ENCODE results near the gene ZXDA. TPM values are rescaled to one million over a fixed set of nuclear protein-coding genes. Genes with fewer than 3 reads are reported as not detected.

ZXDA gene
- total and polyA plus RNA-seq, 4 donors: 0.50 to 6.2 (median 3.8) TPM

DNA sequence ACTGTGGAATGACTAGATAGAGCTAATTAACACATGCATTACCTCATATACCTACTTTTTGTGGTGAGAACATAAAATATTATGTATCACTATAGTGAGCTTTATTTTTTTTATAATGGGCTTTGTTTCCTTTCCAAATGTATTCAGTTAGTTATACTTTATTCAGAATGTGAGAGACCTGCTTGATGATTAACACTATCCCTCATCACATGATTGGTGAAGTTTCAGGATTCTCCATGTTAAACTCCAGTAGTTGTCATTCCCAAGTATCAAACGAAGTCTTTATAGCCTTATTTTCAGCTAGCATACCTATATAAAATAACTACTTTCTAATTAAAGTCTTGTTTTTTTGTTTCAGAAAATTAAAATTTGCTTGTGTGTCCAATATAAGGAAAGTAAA is 8.8 kb downstream of the ZXDA start:
- DNase-seq (no peak), ATAC-seq (ENCODE audit: low FRiP score) (no peak)
- H3K36me3 ChIP-seq (ENCODE audit: control insufficient read depth in 1 of 2, insufficient read depth in 2 of 2, low read length in 1 of 2): no peaks in the 10 kb centered on the region
- no peaks in the 10 kb centered on the region for H3K4me1 ChIP-seq (ENCODE audit: control insufficient read depth in 1 of 2, insufficient read depth in 2 of 2, low read length in 2 of 2)
- no peak overlapping the region for H3K4me3 ChIP-seq (ENCODE audit: low read length in 2 of 2)
- WGBS, 2 donors: 70 to 94% methylated on average over 1 of the region's 1 CpG
- no peaks in the 10 kb centered on the region for H3K9me3 ChIP-seq (ENCODE audit: control insufficient read depth, low read length)
- intact Hi-C loops (cut with DNase I): loop anchor here in 1 of 2 donors (10.0 kb wide), 1 partner anchor 307 kb away; the partner anchor contains the start of gene ZXDB
- no peaks in the 10 kb centered on the region for H3K27me3 ChIP-seq (ENCODE audit: control insufficient read depth in 1 of 2, insufficient read depth in 2 of 2, low read length in 1 of 2)
- H3K27ac ChIP-seq (ENCODE audit: low read depth in 1 of 2, low read length in 2 of 2): no peak overlapping the region

DNA sequence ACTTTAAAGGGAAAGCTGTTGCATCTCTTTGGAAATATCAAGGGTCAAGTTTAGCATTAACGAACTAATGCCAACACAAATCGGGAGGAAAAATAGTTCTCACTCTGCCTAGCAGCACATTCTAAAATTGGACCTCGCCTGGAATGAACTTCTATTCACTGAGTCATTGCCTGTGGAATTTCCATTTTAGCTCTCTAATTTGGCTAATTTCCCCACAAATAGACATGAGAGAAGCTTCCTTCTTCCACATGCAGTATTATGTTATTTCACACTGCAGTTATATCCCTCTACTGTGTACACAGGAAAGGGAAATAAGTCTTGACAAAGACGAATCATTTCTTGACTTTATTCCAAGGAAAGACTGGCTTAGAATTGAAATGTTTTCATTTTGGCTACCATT is 9.3 kb downstream of the ZXDA start:
- Histone ChIP-seq H3K4me3 (ENCODE audit: low read length in 2 of 2) (no peak overlapping the region), H3K9me3 (ENCODE audit: control insufficient read depth, low read length) (no peaks in the 10 kb centered on the region), H3K27me3 (ENCODE audit: control insufficient read depth in 1 of 2, insufficient read depth in 2 of 2, low read length in 1 of 2) (no peaks in the 10 kb centered on the region), H3K4me1 (ENCODE audit: control insufficient read depth in 1 of 2, insufficient read depth in 2 of 2, low read length in 2 of 2) (no peaks in the 10 kb centered on the region), H3K27ac (ENCODE audit: low read depth in 1 of 2, low read length in 2 of 2) (no peak overlapping the region), H3K36me3 (ENCODE audit: control insufficient read depth in 1 of 2, insufficient read depth in 2 of 2, low read length in 1 of 2) (no peaks in the 10 kb centered on the region)
- intact Hi-C loops (cut with DNase I): loop anchor here in 1 of 2 donors (10.0 kb wide), 1 partner anchor 306 kb away; the partner anchor contains the start of gene ZXDB
- DNase-seq (no peak), ATAC-seq (ENCODE audit: low FRiP score) (no peak)
- WGBS, 2 donors: 5% methylated on average over 4 of the region's 4 CpGs

DNA sequence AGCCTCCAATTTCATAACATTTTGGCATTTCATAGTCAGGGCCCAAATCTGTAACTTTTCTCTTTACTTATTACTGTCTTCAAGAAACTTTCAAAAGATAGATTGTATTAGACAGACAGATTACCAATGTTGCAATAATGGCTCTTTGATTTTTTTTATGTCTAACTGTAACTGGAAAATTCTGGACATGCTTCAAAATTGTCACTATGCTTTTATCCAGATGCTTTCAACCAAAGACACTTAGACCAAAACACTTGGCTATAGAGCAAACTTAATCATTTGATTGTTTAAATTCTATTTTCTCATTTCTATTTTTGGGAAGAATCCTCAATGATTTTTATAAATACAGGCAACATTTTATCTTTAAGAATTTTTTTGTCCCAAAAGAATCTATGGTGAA is 10.4 kb downstream of the ZXDA start:
- Histone ChIP-seq H3K4me3 (ENCODE audit: low read length in 2 of 2) (no peak overlapping the region), H3K4me1 (ENCODE audit: control insufficient read depth in 1 of 2, insufficient read depth in 2 of 2, low read length in 2 of 2) (no peaks in the 10 kb centered on the region), H3K27me3 (ENCODE audit: control insufficient read depth in 1 of 2, insufficient read depth in 2 of 2, low read length in 1 of 2) (no peaks in the 10 kb centered on the region), H3K27ac (ENCODE audit: low read depth in 1 of 2, low read length in 2 of 2) (no peak overlapping the region), H3K36me3 (ENCODE audit: control insufficient read depth in 1 of 2, insufficient read depth in 2 of 2, low read length in 1 of 2) (no peaks in the 10 kb centered on the region), H3K9me3 (ENCODE audit: control insufficient read depth, low read length) (no peaks in the 10 kb centered on the region)
- intact Hi-C loops (cut with DNase I): loop anchor here in 1 of 2 donors (10.0 kb wide), 1 partner anchor 305 kb away; the partner anchor contains the start of gene ZXDB
- DNase-seq (no peak), ATAC-seq (ENCODE audit: low FRiP score) (no peak)

DNA sequence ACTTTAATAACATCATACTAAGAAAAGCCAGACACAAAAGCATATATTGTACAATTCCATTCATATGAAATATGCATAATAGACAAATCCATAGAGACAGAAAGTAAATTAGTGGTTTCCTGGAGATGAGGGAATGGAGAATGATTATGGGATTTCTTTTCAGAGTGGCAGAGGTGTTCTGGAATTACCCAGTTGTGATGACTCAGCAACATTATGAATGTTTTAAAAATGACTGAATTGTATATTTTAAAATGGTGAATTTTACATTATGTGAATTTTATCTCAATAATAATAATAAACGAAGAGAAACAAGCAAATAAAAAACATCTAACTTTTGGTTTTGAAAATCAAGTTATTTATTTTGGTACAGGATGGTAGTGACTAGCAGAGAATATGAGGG is 11.2 kb downstream of the ZXDA start:
- no peak overlapping the region for H3K27ac ChIP-seq (ENCODE audit: low read depth in 1 of 2, low read length in 2 of 2)
- intact Hi-C loops (cut with DNase I): no loop called here
- no peak overlapping the region for H3K4me3 ChIP-seq (ENCODE audit: low read length in 2 of 2)
- no peaks in the 10 kb centered on the region for H3K36me3 ChIP-seq (ENCODE audit: control insufficient read depth in 1 of 2, insufficient read depth in 2 of 2, low read length in 1 of 2)
- H3K9me3 ChIP-seq (ENCODE audit: control insufficient read depth, low read length): no peaks in the 10 kb centered on the region
- ATAC-seq (ENCODE audit: low FRiP score) (no peak), DNase-seq (no peak)
- H3K27me3 ChIP-seq (ENCODE audit: control insufficient read depth in 1 of 2, insufficient read depth in 2 of 2, low read length in 1 of 2): no peaks in the 10 kb centered on the region
- H3K4me1 ChIP-seq (ENCODE audit: control insufficient read depth in 1 of 2, insufficient read depth in 2 of 2, low read length in 2 of 2): no peaks in the 10 kb centered on the region
- WGBS, 2 donors: 20 to 56% methylated on average over 1 of the region's 1 CpG

DNA sequence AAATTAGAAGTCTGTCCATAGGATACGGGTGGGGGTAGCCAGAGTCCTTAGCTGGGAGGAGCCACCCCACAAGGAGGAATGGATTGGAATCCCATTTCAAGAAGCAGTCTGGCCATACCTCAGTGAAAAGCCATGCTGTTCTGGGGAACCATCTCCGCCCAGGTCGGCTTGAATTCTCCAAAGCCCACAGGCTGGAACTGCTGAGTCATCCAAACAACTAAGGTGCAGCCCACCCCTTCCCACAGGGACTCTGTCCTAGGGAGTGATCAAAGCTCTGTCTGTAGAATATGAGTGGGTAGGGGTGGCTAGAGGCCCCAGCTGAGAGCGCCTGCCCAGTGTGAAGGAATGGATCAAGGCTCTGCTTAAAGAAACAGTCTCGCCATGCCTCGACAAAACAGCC is 38.8 kb downstream of the ZXDA start:
- intact Hi-C loops (cut with DNase I): no loop called here
- H3K36me3 ChIP-seq (ENCODE audit: control insufficient read depth in 1 of 2, insufficient read depth in 2 of 2, low read length in 1 of 2): no peaks in the 10 kb centered on the region
- H3K4me3 ChIP-seq (ENCODE audit: low read length in 2 of 2): no peak overlapping the region
- H3K9me3 ChIP-seq (ENCODE audit: control insufficient read depth, low read length): no peaks in the 10 kb centered on the region
- H3K27me3 ChIP-seq (ENCODE audit: control insufficient read depth in 1 of 2, insufficient read depth in 2 of 2, low read length in 1 of 2): no peaks in the 10 kb centered on the region
- H3K4me1 ChIP-seq (ENCODE audit: control insufficient read depth in 1 of 2, insufficient read depth in 2 of 2, low read length in 2 of 2): no peaks in the 10 kb centered on the region
- WGBS, 2 donors: 83 to 92% methylated on average over 6 of the region's 6 CpGs
- no peak for ATAC-seq (ENCODE audit: low FRiP score)
- H3K27ac ChIP-seq (ENCODE audit: low read depth in 1 of 2, low read length in 2 of 2): no peak overlapping the region
- no peak for DNase-seq

Other genes starting within 250 kb of the ZXDA start
- under 1 TPM; 0.16 to 0.27 TPM for gene NLRP2B, start 230.2 kb downstream of the ZXDA start, total RNA-seq
- gene NLRP2B, start 230.2 kb downstream of the ZXDA start, polyA plus RNA-seq: not detected

Measured in aorta (tissue), 5 donors.